GM21390 (cell line): Measurements from ENCODE around the gene LRRC4B.
"Not testable (repeated sequence)": the region's sequence is repeated elsewhere in the genome, so short reads cannot be mapped to it uniquely, and the experiment has no call there.

Source experiments
- ATAC-seq: cut with Tn5 transposase; IDR thresholded peaks from one replicate; pipeline ENCODE4 v1.9.1; 2021; ENCODE audit not compliant: unreplicated experiment

LRRC4B gene

GRCh38 chr19:50567882-50568727 is at the start of gene LRRC4B:
Gene LRRC4B (minus strand): TSS chr19:50568435. CDS start chr19:50548838, 19,597 bp downstream.
- no peak for ATAC-seq

GRCh38 chr19:50612504-50613404 is 44.5 kb upstream of the LRRC4B start:
- ATAC-seq = not testable (repeated sequence)

GRCh38 chr19:50607874-50608785 is 39.9 kb upstream of the LRRC4B start:
- no peak for ATAC-seq

GRCh38 chr19:50607388-50607787 is 39.2 kb upstream of the LRRC4B start:
- no peak for ATAC-seq

- ATAC-seq = not testable (repeated sequence)
Observed at GRCh38 chr19:50606059-50606836, 38.0 kb upstream of the LRRC4B start.

GRCh38 chr19:50604264-50605073 is 36.2 kb upstream of the LRRC4B start:
- not testable (repeated sequence) for ATAC-seq

GRCh38 chr19:50602935-50603334 is 34.7 kb upstream of the LRRC4B start:
- no peak for ATAC-seq

GRCh38 chr19:50602496-50602895 is 34.3 kb upstream of the LRRC4B start:
- ATAC-seq = no peak

- ATAC-seq = no peak
Observed at GRCh38 chr19:50602089-50602422, 33.8 kb upstream of the LRRC4B start.

- no peak for ATAC-seq
Observed at GRCh38 chr19:50601407-50602088, 33.3 kb upstream of the LRRC4B start.

- no peak for ATAC-seq
Observed at GRCh38 chr19:50599427-50599826, 31.2 kb upstream of the LRRC4B start.

GRCh38 chr19:50590191-50590590 is 22.0 kb upstream of the LRRC4B start:
- no peak for ATAC-seq

- ATAC-seq = not testable (repeated sequence)
Observed at GRCh38 chr19:50581795-50582660, 13.8 kb upstream of the LRRC4B start.

- no peak for ATAC-seq
Observed at GRCh38 chr19:50580970-50581634, 12.9 kb upstream of the LRRC4B start.

- no peak for ATAC-seq
Observed at GRCh38 chr19:50580240-50580639, 12.0 kb upstream of the LRRC4B start.

- not testable (repeated sequence) for ATAC-seq
Observed at GRCh38 chr19:50576769-50577168, 8.5 kb upstream of the LRRC4B start.
